Measurements from ENCODE around the gene DIPK1B.

DIPK1B gene

GRCh38 chr9:136668983-136669790, 43.2 kb upstream of the DIPK1B start:
- DNase-seq (ENCODE audit: low read depth), result no peak
- TF ChIP-seq CTCF (IDR thresholded peaks at IDR 0.05; ENCODE audit: low read depth, low read length), result no peak
- TF ChIP-seq MAX (IDR thresholded peaks at IDR 0.05; ENCODE audit: low read depth, low read length), result no peak
- no peak for TF ChIP-seq POLR2A (IDR thresholded peaks at IDR 0.05; ENCODE audit: extremely low read depth, insufficient read length)
- no peak for TF ChIP-seq MYC (IDR thresholded peaks at IDR 0.05; ENCODE audit: low read depth, low read length)
- H3K4me3 ChIP-seq (ENCODE audit: low read depth, low read length), result no peak overlapping the region

GRCh38 chr9:136669791-136670464, 42.4 kb upstream of the DIPK1B start:
- no peak overlapping the region for H3K4me3 ChIP-seq (ENCODE audit: low read depth, low read length)
- no peak for DNase-seq (ENCODE audit: low read depth)
- no peak for TF ChIP-seq CTCF (IDR thresholded peaks at IDR 0.05; ENCODE audit: low read depth, low read length)
- TF ChIP-seq MAX (IDR thresholded peaks at IDR 0.05; ENCODE audit: low read depth, low read length), result no peak
- no peak for TF ChIP-seq POLR2A (IDR thresholded peaks at IDR 0.05; ENCODE audit: extremely low read depth, insufficient read length)
- no peak for TF ChIP-seq MYC (IDR thresholded peaks at IDR 0.05; ENCODE audit: low read depth, low read length)

DNA sequence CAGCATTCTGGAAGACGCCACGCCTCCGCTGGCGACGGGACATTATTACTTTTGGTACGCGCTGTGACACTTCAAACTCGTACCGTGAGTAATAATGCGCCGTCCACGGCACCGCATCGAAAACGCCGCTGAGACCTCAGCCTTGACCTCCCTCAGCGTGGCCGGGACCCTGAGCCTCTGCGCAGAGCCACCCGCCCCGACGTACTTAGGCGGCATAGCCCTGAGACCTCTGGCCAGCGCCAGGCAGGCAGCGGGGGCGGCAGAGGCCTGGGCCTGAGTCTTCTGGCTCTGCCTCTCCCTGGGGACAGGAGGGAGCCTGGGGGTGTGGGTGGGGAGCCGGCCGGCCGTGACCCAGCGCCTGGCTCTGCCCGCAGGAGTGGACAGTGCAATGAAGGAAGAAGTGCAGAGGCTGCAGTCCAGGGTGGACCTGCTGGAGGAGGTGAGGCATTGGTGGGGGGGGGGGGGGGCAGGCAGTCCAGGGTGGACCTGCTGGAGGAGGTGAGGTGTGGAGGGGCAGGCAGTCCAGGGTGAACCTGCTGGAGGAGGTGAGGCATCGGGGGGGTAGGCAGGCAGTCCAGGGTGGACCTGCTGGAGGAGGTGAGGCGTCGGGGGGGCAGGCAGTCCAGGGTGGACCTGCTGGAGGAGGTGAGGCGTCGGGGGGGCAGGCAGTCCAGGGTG, 41.7 kb upstream of the DIPK1B start:
- TF ChIP-seq POLR2A (IDR thresholded peaks at IDR 0.05; ENCODE audit: extremely low read depth, insufficient read length), result no peak
- TF ChIP-seq MYC (IDR thresholded peaks at IDR 0.05; ENCODE audit: low read depth, low read length), result no peak
- TF ChIP-seq MAX (IDR thresholded peaks at IDR 0.05; ENCODE audit: low read depth, low read length), result no peak
- no peak for TF ChIP-seq CTCF (IDR thresholded peaks at IDR 0.05; ENCODE audit: low read depth, low read length)
- DNase-seq (ENCODE audit: low read depth), result no peak
- no peak overlapping the region for H3K4me3 ChIP-seq (ENCODE audit: low read depth, low read length)

DNA sequence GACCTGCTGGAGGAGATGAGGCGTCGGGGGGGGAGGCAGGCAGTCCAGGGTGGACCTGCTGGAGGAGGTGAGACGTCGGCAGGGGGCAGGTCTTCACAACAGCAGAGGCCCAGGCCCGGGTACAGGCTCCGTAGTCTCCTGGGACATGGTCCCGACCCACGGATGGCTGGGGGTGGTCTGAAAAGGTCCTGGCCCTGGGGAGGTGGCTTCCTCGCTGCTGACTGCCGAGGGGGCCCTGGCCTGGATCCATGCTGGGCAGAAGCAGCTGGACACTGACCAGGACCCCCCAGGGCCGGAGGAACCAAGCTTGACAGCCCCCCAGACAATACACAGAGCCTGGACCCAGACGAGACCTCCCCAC, 41.1 kb upstream of the DIPK1B start:
- DNase-seq (ENCODE audit: low read depth), result peak; percentile 47
- H3K4me3 ChIP-seq (ENCODE audit: low read depth, low read length), result no peak overlapping the region
- TF ChIP-seq MAX (IDR thresholded peaks at IDR 0.05; ENCODE audit: low read depth, low read length), result no peak
- TF ChIP-seq CTCF (IDR thresholded peaks at IDR 0.05; ENCODE audit: low read depth, low read length), result no peak
- TF ChIP-seq POLR2A (IDR thresholded peaks at IDR 0.05; ENCODE audit: extremely low read depth, insufficient read length), result no peak
- no peak for TF ChIP-seq MYC (IDR thresholded peaks at IDR 0.05; ENCODE audit: low read depth, low read length)

DNA sequence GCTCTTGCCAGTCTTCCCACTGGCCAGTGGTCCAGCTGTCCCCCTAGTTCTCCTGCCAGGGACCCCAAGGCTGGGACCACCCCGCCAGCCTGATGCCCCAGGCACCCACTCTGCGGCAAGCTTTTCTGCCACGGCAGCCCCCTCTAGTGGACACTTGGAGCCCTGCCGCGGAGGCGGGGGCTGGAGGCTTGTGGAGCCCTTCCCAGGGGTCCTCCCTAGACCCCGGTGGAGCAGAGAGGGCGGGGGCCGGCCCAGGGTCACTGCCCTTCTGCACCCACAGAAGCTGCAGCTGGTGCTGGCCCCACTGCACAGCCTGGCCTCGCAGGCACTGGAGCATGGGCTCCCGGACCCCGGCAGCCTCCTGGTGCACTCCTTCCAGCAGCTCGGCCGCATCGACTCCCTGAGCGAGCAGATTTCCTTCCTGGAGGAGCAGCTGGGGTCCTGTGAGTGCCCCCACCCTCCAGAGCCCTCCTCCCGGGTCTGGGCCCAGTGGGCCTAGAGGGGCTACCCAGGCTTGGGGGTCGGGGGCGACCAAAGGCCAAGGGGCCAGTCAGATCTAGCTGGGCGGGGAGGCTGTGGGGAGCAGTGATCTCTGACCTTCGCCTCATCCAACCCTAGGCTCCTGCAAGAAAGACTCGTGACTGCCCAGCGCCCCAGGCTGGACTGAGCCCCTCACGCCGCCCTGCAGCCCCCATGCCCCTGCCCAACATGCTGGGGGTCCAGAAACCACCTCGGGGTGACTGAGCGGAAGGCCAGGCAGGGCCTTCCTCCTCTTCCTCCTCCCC, 40.5 kb upstream of the DIPK1B start:
- no peak for TF ChIP-seq POLR2A (IDR thresholded peaks at IDR 0.05; ENCODE audit: extremely low read depth, insufficient read length)
- TF ChIP-seq MYC (IDR thresholded peaks at IDR 0.05; ENCODE audit: low read depth, low read length), result no peak
- TF ChIP-seq MAX (IDR thresholded peaks at IDR 0.05; ENCODE audit: low read depth, low read length), result no peak
- peak; percentile 92 for TF ChIP-seq CTCF (IDR thresholded peaks at IDR 0.05; ENCODE audit: low read depth, low read length)
- peak; percentile 56 for DNase-seq (ENCODE audit: low read depth)
- H3K4me3 ChIP-seq (ENCODE audit: low read depth, low read length), result no peak overlapping the region

Measured in NB4 (cell line).